Renal cortical epithelial cell (primary cell): ENCODE data around the gene MYH10. TPM values are rescaled to one million over a fixed set of nuclear protein-coding genes. Genes with fewer than 3 reads are reported as not detected.

Source experiments
- DNase-seq: peaks from one replicate; pipeline ENCODE4 v3.0.0-alpha.2; 2011; ENCODE audit warnings: low read depth
- total RNA-seq: library from RNA; depleted of rRNA; stranded (reverse); fragments of >200 nt; gene quantifications from 2 replicates; pipeline ENCODE4 v1.2.3, GENCODE V29; 2014

The MYH10 gene
- total RNA-seq, 1 donor from 2014 or later: 149 TPM

- DNase-seq: no peak
These were observed 20.6 kb downstream of the MYH10 start for GRCh38 chr17:8609910-8610309.

GRCh38 chr17:8608001-8608400, 22.5 kb downstream of the MYH10 start:
- DNase-seq: no peak

- no peak for DNase-seq
These were observed 24.1 kb downstream of the MYH10 start for GRCh38 chr17:8606401-8606800.

- DNase-seq: no peak
These were observed 27.8 kb downstream of the MYH10 start for GRCh38 chr17:8602679-8603078.

GRCh38 chr17:8599351-8600011, 31.0 kb downstream of the MYH10 start:
- DNase-seq: no peak

GRCh38 chr17:8598913-8599312, 31.6 kb downstream of the MYH10 start:
- no peak for DNase-seq

GRCh38 chr17:8593830-8594229, 36.7 kb downstream of the MYH10 start:
- DNase-seq: no peak

GRCh38 chr17:8593276-8593675, 37.2 kb downstream of the MYH10 start:
- DNase-seq: no peak

GRCh38 chr17:8588877-8589554, 41.5 kb downstream of the MYH10 start:
- DNase-seq: no peak

- DNase-seq: no peak
These were observed 43.8 kb downstream of the MYH10 start for GRCh38 chr17:8586766-8587165.

- no peak for DNase-seq
These were observed 44.6 kb downstream of the MYH10 start for GRCh38 chr17:8585911-8586310.

GRCh38 chr17:8583954-8584353, 46.6 kb downstream of the MYH10 start:
- no peak for DNase-seq

GRCh38 chr17:8580952-8581658, 49.4 kb downstream of the MYH10 start:
- peak; percentile 11 for DNase-seq

GRCh38 chr17:8577868-8578267, 52.7 kb downstream of the MYH10 start:
- DNase-seq: no peak

GRCh38 chr17:8576559-8577294, 53.8 kb downstream of the MYH10 start:
- no peak for DNase-seq

GRCh38 chr17:8574687-8575086, 55.8 kb downstream of the MYH10 start:
- DNase-seq: no peak

- DNase-seq: peak; percentile 11
These were observed 57.8 kb downstream of the MYH10 start for GRCh38 chr17:8572764-8573163.

- no peak for DNase-seq
These were observed 66.4 kb downstream of the MYH10 start for GRCh38 chr17:8563981-8564602.

GRCh38 chr17:8563024-8563776, 67.3 kb downstream of the MYH10 start:
- no peak for DNase-seq

- no peak for DNase-seq
These were observed 72.4 kb downstream of the MYH10 start for GRCh38 chr17:8558144-8558543.

GRCh38 chr17:8557176-8557806, 73.2 kb downstream of the MYH10 start:
- DNase-seq: peak; percentile 4
